Peyer's patch (tissue), 4 donors: Measurements from ENCODE around the gene ZNF549. TPM values are rescaled to one million over a fixed set of nuclear protein-coding genes. Genes with fewer than 3 reads are reported as not detected.

Source experiments
- DNase-seq, 3 donors: peaks; one replicate each; pipeline ENCODE4 v3.0.0-alpha.2; 2017 to 2019
- H3K27ac ChIP-seq, 4 donors: fragments of 200-600 bp; sonication (generic); one replicate each; pipeline ENCODE4 v1.5.1; 2016 to 2019
- H3K27me3 ChIP-seq, 2 donors: fragments of 200-600 bp; sonication (generic); one replicate each; pipeline ENCODE4 v1.5.1; 2019
- H3K36me3 ChIP-seq, 3 donors: fragments of 200-600 bp; sonication (generic); one replicate each; pipeline ENCODE4 v1.5.1; 2016 to 2019
- H3K4me1 ChIP-seq, 4 donors: fragments of 200-600 bp; sonication (generic); one replicate each; pipeline ENCODE4 v1.5.1; 2016 to 2019
- H3K4me3 ChIP-seq, 4 donors: fragments of 200-600 bp; sonication (generic); 1 replicate in 3 of 4; 2 replicates in 1 of 4; pipeline ENCODE4 v1.5.1; 2016 to 2019; ENCODE audit warnings: mild to moderate bottlenecking in 1 of 4
- H3K9me3 ChIP-seq, 4 donors: fragments of 200-600 bp; sonication (generic); one replicate each; pipeline ENCODE4 v1.5.1; 2016 to 2019; ENCODE audit warnings: mild to moderate bottlenecking in 1 of 4
- POLR2A ChIP-seq, 2 donors: fragments of 450-650 bp; IDR thresholded peaks; one replicate each; pipeline ENCODE4 v1.5.1; 2017; ENCODE audit warnings: antibody characterized with exemption in 2 of 2, mild to moderate bottlenecking in 2 of 2, moderate library complexity in 2 of 2
- total RNA-seq, 4 donors: library from RNA; depleted of rRNA; stranded (reverse); fragments of >200 nt; gene quantifications; one replicate each; pipeline ENCODE4 v1.1.0, GENCODE V29; 2016
- TF ChIP-seq, protein P1 (sequence below), 6 experiments: fragments of 450-650 bp in 4 of 6; fragments of 200-600 bp in 2 of 6; sonication (generic) in 1 of 6; IDR thresholded peaks; one replicate each; pipeline ENCODE4 v1.5.1; 2017 to 2019; ENCODE audit warnings: antibody characterized with exemption in 6 of 6, mild to moderate bottlenecking in 3 of 6, moderate library complexity in 1 of 6

ZNF549 gene
- total RNA-seq, 4 donors from 2014 or later: 4.0 to 7.4 (median 4.7) TPM

DNA sequence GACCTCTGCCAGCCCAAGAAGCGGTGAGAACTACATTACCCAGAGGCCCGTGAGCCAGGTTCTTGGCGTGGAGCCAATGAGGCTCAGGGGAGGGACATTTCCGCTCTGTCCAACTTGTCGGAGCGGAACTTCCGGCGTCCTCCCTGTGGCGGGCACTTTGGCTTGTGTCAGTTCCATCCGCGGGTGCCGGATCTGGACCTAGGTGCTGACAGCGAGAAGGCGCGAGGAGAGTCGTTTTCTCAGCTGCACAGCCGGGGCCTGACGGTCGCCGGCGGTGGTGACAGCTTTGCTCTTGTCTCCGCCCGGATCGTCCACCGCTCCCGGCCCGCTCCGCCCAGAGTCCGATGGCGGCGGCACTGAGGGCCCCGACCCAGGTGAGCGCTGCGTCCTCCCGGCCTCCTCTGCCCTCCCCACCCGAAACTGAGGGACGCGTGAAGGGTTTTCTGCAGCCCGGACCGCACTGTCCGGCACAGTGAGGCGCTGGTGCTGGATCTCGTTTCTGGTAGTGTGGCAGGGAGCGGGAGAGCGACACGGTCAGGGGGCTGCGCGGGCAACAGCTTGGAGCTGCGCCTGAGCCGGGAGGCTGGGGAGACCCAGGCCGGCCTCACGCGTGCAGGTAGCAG lies 72.7 kb downstream of the ZNF549 start, which contains the start of gene ZNF530:
Gene ZNF530, plus strand, starts transcription at position 125 of the 623 bp plus-strand sequence. CDS start 4,461 bp downstream, outside the sequence.
- H3K9me3 ChIP-seq: peaks cover 0 to 11% (median 0%) of the 10 kb centered on the region in 4 donors
- H3K27me3 ChIP-seq: no peaks in the 10 kb centered on the region
- DNase-seq: peak; percentile 92 to 97 (median 93)

DNA sequence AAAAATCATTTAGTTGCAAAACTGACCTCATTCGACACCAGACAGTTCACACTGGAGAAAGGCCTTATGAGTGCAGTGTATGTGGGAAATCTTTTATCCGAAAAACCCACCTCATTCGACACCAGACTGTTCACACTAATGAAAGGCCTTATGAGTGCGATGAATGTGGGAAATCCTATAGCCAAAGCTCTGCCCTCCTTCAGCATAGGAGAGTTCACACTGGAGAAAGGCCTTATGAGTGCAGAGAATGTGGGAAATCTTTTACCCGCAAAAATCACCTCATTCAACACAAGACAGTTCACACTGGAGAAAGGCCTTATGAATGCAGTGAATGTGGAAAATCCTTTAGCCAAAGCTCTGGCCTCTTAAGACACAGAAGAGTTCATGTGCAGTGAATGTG lies 79.8 kb downstream of the ZNF549 start:
- Histone ChIP-seq H3K9me3 (peaks cover 0 to 31% (median 11%) of the 10 kb centered on the region in 4 donors), H3K36me3 (peaks cover 0 to 31% (median 0%) of the 10 kb centered on the region in 3 donors), H3K27ac (no peak overlapping the region), H3K4me1 (no peaks in the 10 kb centered on the region), H3K4me3 (no peak overlapping the region), H3K27me3 (no peaks in the 10 kb centered on the region)
- no peak for DNase-seq
- TF ChIP-seq POLR2A (IDR thresholded peaks at IDR 0.05): no peak
- TF ChIP-seq, protein P1, sequence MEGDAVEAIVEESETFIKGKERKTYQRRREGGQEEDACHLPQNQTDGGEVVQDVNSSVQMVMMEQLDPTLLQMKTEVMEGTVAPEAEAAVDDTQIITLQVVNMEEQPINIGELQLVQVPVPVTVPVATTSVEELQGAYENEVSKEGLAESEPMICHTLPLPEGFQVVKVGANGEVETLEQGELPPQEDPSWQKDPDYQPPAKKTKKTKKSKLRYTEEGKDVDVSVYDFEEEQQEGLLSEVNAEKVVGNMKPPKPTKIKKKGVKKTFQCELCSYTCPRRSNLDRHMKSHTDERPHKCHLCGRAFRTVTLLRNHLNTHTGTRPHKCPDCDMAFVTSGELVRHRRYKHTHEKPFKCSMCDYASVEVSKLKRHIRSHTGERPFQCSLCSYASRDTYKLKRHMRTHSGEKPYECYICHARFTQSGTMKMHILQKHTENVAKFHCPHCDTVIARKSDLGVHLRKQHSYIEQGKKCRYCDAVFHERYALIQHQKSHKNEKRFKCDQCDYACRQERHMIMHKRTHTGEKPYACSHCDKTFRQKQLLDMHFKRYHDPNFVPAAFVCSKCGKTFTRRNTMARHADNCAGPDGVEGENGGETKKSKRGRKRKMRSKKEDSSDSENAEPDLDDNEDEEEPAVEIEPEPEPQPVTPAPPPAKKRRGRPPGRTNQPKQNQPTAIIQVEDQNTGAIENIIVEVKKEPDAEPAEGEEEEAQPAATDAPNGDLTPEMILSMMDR (IDR thresholded peaks at IDR 0.05): no peak

More for the DNA sequence above, 72.7 kb downstream of the ZNF549 start, which contains the start of gene ZNF530:
- no peak for TF ChIP-seq POLR2A (IDR thresholded peaks at IDR 0.05)
- TF ChIP-seq, protein P1 (IDR thresholded peaks at IDR 0.05): no peak
- Histone ChIP-seq H3K4me1 (peaks cover 0 to 7% (median 4%) of the 10 kb centered on the region in 4 donors), H3K4me3 (peak within 1 kb of the TSS; percentile 59 to 92 (median 79)), H3K27ac (peak within 1 kb of the TSS in 2 of 4 donors; percentile 30 to 40), H3K36me3 (peaks cover 0 to 8% (median 0%) of the 10 kb centered on the region in 3 donors)

Other genes with a start within 250 kb of the ZNF549 start
- gene ZNF460, start 246.9 kb upstream of the ZNF549 start, total RNA-seq: 10 to 100 TPM; 33.6 to 86.6 (median 54.2) TPM
- 1 to 10 TPM; 1.8 to 7.4 (median 5.2) TPM for gene ZNF543, start 206.9 kb upstream of the ZNF549 start, total RNA-seq
- gene ZNF304, start 176.1 kb upstream of the ZNF549 start, total RNA-seq: 10 to 100 TPM in 1 of 4 donors, 1 to 10 TPM in 3; 2.1 to 10.7 (median 3.7) TPM
- 10 to 100 TPM in 2 of 4 donors, 1 to 10 TPM in 2; 3.0 to 67.7 (median 9.9) TPM for gene TRAPPC2B, start 163.8 kb upstream of the ZNF549 start, total RNA-seq
- gene ZNF547, start 163.8 kb upstream of the ZNF549 start, total RNA-seq: 1 to 10 TPM in 3 of 4 donors, under 1 TPM in 1; 0.53 to 6.6 (median 3.6) TPM
- gene ZNF548, start 137.5 kb upstream of the ZNF549 start, total RNA-seq: 10 to 100 TPM; 10.7 to 47.9 (median 20.7) TPM
- gene ZNF17, start 116.2 kb upstream of the ZNF549 start, total RNA-seq: 10 to 100 TPM in 3 of 4 donors, 1 to 10 TPM in 1; 7.9 to 21.5 (median 14.6) TPM
- 10 to 100 TPM in 2 of 4 donors, 1 to 10 TPM in 2; 5.7 to 12.8 (median 10.6) TPM for gene ZNF749, start 92.0 kb upstream of the ZNF549 start, total RNA-seq
- 1 to 10 TPM in 1 of 4 donors, not detected in 3; 1.1 TPM for gene VN1R1, start 70.2 kb upstream of the ZNF549 start, total RNA-seq
- 10 to 100 TPM in 2 of 4 donors, 1 to 10 TPM in 2; 4.0 to 32.2 (median 12.0) TPM for gene ZNF772, start 49.8 kb upstream of the ZNF549 start, total RNA-seq
- 10 to 100 TPM in 1 of 4 donors, 1 to 10 TPM in 2, under 1 TPM in 1; 0.83 to 16.7 (median 5.4) TPM for gene ZNF419, start 39.6 kb upstream of the ZNF549 start, total RNA-seq
- 10 to 100 TPM in 1 of 4 donors, 1 to 10 TPM in 3; 6.3 to 10.7 (median 9.7) TPM for gene ZNF773, start 27.4 kb upstream of the ZNF549 start, total RNA-seq
- 10 to 100 TPM in 2 of 4 donors, 1 to 10 TPM in 2; 5.4 to 17.4 (median 12.3) TPM for gene ZNF550, start 32.5 kb downstream of the ZNF549 start, total RNA-seq
- gene ZNF416, start 51.6 kb downstream of the ZNF549 start, total RNA-seq: 1 to 10 TPM; 1.9 to 5.8 (median 2.9) TPM
- gene ZIK1, start 56.8 kb downstream of the ZNF549 start, total RNA-seq: 1 to 10 TPM in 3 of 4 donors, under 1 TPM in 1; 0.54 to 6.6 (median 1.9) TPM
- 1 to 10 TPM in 3 of 4 donors, under 1 TPM in 1; 0.76 to 4.1 (median 1.8) TPM for gene ZNF530, start 72.5 kb downstream of the ZNF549 start, total RNA-seq
- 10 to 100 TPM in 2 of 4 donors, 1 to 10 TPM in 2; 9.6 to 18.9 (median 12.8) TPM for gene ZNF134, start 86.9 kb downstream of the ZNF549 start, total RNA-seq
- gene ZNF211, start 105.8 kb downstream of the ZNF549 start, total RNA-seq: 10 to 100 TPM in 3 of 4 donors, 1 to 10 TPM in 1; 8.8 to 20.6 (median 16.8) TPM
- gene ZSCAN4, start 141.6 kb downstream of the ZNF549 start, total RNA-seq: not detected
- 10 to 100 TPM in 3 of 4 donors, 1 to 10 TPM in 1; 9.1 to 17.9 (median 12.5) TPM for gene ZNF551, start 154.6 kb downstream of the ZNF549 start, total RNA-seq
- gene ZNF154, start 181.8 kb downstream of the ZNF549 start, total RNA-seq: 1 to 10 TPM in 2 of 4 donors, under 1 TPM in 2; 0.57 to 5.0 (median 1.3) TPM
- gene ZNF671, start 200.3 kb downstream of the ZNF549 start, total RNA-seq: 1 to 10 TPM; 2.6 to 5.0 (median 3.7) TPM
- 10 to 100 TPM; 11.3 to 25.6 (median 15.8) TPM for gene ZNF776, start 219.5 kb downstream of the ZNF549 start, total RNA-seq
- gene ZNF586, start 242.3 kb downstream of the ZNF549 start, total RNA-seq: 10 to 100 TPM; 14.2 to 39.6 (median 23.8) TPM